ENCODE measurements around the gene AAK1. TPM values are rescaled to one million over a fixed set of nuclear protein-coding genes. Genes with fewer than 3 reads are reported as not detected.

AAK1 gene
- total RNA-seq, 8 experiments from 2014 or later = 13.6 to 50.2 (median 29.5) TPM

DNA sequence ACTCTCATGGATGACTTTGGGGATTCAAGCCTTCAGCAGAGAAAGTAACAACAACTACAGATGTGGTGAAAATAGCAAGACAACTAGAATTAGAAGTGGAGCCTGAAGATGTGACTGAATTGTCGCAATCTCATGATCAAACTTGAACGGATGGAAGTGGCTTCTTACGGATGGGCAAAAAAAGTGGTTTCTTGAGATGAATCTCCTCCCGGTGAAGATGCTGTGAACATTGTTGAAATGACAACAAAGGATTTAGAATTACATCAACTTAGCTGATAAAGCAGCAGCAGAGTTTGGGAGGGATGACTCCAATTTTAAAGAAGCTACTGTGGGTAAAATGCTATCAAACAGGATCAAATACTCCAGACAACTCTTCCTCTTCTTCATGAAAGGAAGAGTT, 43.1 kb downstream of the AAK1 start:
- ATAC-seq (replicated peaks in 6 of 8) = no peak
- in situ Hi-C loops (cut with MboI; ENCODE audit: low pct_unique_long_range_greater_than_20kb in 2 of 9, low sequenced_read_pairs in 9 of 9, unreplicated experiment in 9 of 9) = no loop called here
- H3K4me1 ChIP-seq (replicated peaks in 1 of 2) = no peaks in the 10 kb centered on the region
- WGBS, 10 experiments = 87 to 100% (median 94%) methylated on average over 3 to 4 of the region's 4 CpGs; no CpG with 5 or more reads in 2 of the 10 experiments
- no peak overlapping the region for H3K4me3 ChIP-seq
- no peak overlapping the region for H3K27ac ChIP-seq

DNA sequence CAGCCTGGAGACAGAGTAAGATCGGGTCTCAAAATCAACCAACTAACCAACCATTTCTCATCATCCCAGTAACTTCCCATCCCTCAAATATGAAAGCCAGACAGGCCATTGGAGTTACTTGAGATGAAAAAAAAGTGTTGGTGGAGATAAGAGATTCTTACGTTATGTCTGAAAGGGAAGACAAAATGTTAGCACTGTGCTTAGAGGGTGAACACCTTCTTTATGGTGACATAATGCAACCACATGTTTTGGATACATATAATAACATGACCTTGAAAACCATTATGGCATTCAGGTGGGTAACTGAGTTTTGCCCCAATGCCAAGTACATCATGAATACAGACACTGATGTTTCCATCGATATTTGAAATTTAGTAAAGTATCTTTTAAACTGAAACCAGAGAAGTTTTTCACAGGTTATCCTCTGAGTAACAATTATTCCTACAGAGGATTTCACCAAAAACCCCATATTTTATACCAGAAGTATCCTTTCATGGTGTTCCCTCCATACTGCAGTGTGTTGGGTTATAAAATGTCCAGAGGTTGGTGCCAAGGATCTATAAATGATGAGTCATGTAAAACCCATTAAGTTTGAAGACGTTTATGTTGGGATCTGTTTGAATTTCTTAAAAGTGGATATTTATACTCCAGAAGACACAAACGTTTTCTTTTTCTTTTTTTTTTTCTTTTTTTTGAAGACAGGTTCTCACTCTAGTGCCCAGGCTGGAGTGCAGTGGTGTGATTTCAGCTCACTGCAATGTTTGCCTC, 45.5 kb downstream of the AAK1 start:
- 49 to 100% (median 78%) methylated on average over 1 to 5 of the region's 5 CpGs for whole genome bisulfite sequencing, 10 experiments
- Histone ChIP-seq H3K4me3 (no peak overlapping the region), H3K27ac (no peak overlapping the region), H3K4me1 (replicated peaks in 1 of 2) (no peaks in the 10 kb centered on the region)
- ATAC-seq (replicated peaks in 6 of 8) = no peak
- in situ Hi-C loops (cut with MboI; ENCODE audit: low pct_unique_long_range_greater_than_20kb in 2 of 9, low sequenced_read_pairs in 9 of 9, unreplicated experiment in 9 of 9) = no loop called here

DNA sequence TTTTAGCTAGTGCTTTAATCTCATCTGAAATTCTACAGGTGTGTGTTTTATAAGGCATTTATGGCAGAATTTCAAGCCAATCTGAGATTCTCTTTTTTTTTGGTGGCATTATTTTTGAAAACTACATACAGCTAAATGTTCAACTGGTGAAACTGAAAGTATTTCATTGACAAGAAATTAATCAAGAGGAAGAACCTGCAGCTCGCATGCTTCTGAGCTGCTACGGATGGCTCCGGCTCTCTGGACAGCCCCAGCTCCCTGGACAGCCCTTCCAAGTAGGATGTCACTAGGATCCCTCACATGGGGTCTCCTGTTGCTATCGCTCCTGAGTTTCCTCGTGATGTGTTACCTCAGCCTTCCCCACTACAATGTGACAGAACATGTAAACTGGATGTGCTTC, 46.4 kb downstream of the AAK1 start:
- H3K27ac ChIP-seq = no peak overlapping the region
- H3K4me3 ChIP-seq = no peak overlapping the region
- 89 to 100% (median 100%) methylated on average over 1 to 5 of the region's 5 CpGs; no CpG with 5 or more reads in 2 of the 10 experiments for WGBS, 10 experiments
- no peaks in the 10 kb centered on the region for H3K4me1 ChIP-seq (replicated peaks in 1 of 2)
- in situ Hi-C loops (cut with MboI; ENCODE audit: low pct_unique_long_range_greater_than_20kb in 2 of 9, low sequenced_read_pairs in 9 of 9, unreplicated experiment in 9 of 9) = no loop called here
- no peak for ATAC-seq (replicated peaks in 6 of 8)

DNA sequence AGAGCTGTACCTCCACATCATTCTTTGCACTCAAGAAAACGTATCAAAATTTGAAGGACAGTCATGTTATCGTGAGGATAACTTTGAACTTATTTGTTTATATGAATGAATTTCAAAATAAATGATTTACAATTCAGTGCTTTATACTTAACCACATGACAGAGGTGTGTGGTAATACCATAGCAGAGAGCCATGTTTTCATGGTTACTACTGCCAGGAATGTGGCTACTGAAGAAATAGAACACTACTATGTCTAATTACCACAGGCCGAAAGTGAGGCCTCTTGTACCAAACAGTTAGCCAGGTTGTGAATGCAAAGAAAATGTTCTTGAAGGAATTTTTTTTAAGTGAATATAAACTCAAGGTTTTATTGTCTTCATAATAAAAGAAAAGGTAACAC, 49.2 kb downstream of the AAK1 start:
- ATAC-seq (replicated peaks in 6 of 8) = peak in 2 of 8 experiments; percentile 34 to 57
- no peak overlapping the region for H3K4me3 ChIP-seq
- H3K27ac ChIP-seq = no peak overlapping the region
- no peaks in the 10 kb centered on the region for H3K4me1 ChIP-seq (replicated peaks in 1 of 2)
- in situ Hi-C loops (cut with MboI; ENCODE audit: low pct_unique_long_range_greater_than_20kb in 2 of 9, low sequenced_read_pairs in 9 of 9, unreplicated experiment in 9 of 9) = no loop called here
- 60 to 100% (median 84%) methylated on average over 1 to 3 of the region's 3 CpGs; no CpG with 5 or more reads in 3 of the 10 experiments for WGBS, 10 experiments

DNA sequence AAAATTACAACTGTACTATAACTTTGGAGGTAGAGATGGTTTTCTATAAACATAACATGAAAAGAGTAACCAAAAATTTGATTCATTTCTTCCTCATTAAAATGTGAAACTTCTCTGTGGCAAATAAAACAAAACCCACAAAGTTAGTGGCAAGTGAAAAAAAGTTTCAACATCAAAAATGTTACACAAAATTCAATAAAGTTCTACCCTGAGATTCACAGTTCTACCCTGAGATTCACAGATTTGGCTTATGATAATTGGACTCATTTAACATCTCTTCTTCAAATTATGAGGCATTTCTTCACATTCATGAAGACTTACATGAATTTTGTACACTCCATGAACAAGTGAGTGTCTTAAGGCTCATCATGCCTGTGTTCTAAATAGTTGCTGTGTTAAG, 51.0 kb downstream of the AAK1 start:
- in situ Hi-C loops (cut with MboI; ENCODE audit: low pct_unique_long_range_greater_than_20kb in 2 of 9, low sequenced_read_pairs in 9 of 9, unreplicated experiment in 9 of 9) = no loop called here
- no peak for ATAC-seq (replicated peaks in 6 of 8)
- Histone ChIP-seq H3K27ac (no peak overlapping the region), H3K4me3 (no peak overlapping the region), H3K4me1 (replicated peaks in 1 of 2) (no peaks in the 10 kb centered on the region)

DNA sequence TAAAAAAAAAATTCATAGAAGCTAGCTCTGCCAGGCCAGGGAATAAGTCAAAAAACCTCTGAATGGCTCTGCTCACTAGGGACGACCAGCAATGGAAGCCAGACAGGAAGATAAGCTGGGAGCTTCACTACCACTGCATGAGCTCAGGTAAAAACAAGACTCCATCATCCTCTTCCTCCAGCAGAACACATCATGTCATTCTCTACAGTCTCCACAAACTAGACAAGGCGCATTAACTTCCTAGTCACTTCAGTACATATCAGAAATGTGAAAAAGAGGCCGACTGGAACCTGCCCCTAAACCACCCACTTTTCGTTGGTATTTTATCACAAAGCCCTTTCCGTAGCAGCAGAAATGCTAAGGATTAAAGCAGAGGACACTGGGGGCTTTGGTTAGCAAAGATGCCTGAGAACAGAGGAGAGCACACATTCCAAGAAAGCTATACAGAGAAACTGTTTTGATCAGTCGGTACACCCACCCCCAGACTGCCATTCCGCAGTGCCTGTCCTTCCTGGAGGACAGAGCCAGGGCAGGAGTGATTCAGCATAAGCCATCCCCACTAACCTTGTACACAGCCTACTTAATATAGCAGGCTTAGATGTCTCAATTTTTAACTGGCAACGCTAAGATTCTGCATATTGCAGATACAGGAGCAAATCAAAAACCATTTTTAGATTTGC, 53.4 kb downstream of the AAK1 start:
- in situ Hi-C loops (cut with MboI; ENCODE audit: low pct_unique_long_range_greater_than_20kb in 2 of 9, low sequenced_read_pairs in 9 of 9, unreplicated experiment in 9 of 9) = no loop called here
- Histone ChIP-seq H3K27ac (no peak overlapping the region), H3K4me1 (replicated peaks in 1 of 2) (no peaks in the 10 kb centered on the region), H3K4me3 (no peak overlapping the region)
- ATAC-seq (replicated peaks in 6 of 8) = peak in 5 of 8 experiments; percentile 35 to 64 (median 50)
- 43 to 94% (median 84%) methylated on average over 2 to 8 of the region's 8 CpGs; no CpG with 5 or more reads in 2 of the 10 experiments for WGBS, 10 experiments

DNA sequence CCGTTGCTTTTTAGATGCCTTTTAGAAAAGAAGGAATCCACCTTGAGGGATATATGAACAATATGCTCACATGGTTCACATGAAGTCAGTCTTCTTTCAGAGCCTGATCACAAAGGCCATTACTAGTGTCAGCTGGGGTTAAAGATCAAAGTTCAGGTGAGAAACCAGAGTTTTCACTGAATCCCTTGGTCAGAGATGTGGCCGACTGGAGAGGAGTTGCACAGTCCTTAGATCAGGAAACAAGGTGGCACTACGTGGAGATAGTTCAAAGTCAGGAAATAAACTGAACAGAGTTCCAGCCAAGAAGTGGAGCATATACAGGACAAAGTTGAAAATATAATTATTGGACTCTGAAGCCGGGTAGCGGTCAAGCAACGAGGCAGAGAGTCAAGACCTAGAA, 54.6 kb downstream of the AAK1 start:
- no peak overlapping the region for H3K27ac ChIP-seq
- no peak overlapping the region for H3K4me3 ChIP-seq
- in situ Hi-C loops (cut with MboI; ENCODE audit: low pct_unique_long_range_greater_than_20kb in 2 of 9, low sequenced_read_pairs in 9 of 9, unreplicated experiment in 9 of 9) = no loop called here
- whole genome bisulfite sequencing, 10 experiments = 76 to 100% (median 92%) methylated on average over 1 to 6 of the region's 6 CpGs; no CpG with 5 or more reads in 2 of the 10 experiments
- no peaks in the 10 kb centered on the region for H3K4me1 ChIP-seq (replicated peaks in 1 of 2)
- no peak for ATAC-seq (replicated peaks in 6 of 8)

DNA sequence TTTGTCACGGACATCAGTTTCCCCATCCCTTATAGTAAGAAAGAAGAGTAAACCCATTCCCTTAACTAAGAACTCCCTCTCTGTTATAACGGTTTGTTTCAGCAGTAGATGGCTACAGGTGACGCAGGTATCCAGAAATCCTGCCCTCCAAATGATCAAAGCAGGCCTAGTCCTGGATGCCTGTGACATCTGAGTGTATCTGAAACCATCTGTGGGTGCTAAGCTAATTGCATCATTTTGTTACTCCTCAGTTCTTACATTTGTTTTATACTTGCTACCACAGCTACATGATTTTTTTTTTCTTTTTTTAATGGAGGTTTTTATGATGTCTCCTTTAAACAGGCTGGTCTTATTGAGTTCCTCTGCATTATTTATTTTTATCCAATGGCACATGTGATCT, 55.1 kb downstream of the AAK1 start:
- H3K27ac ChIP-seq = no peak overlapping the region
- no peaks in the 10 kb centered on the region for H3K4me1 ChIP-seq (replicated peaks in 1 of 2)
- no peak overlapping the region for H3K4me3 ChIP-seq
- ATAC-seq (replicated peaks in 6 of 8) = no peak
- in situ Hi-C loops (cut with MboI; ENCODE audit: low pct_unique_long_range_greater_than_20kb in 2 of 9, low sequenced_read_pairs in 9 of 9, unreplicated experiment in 9 of 9) = no loop called here
- 79 to 100% (median 100%) methylated on average over 1 to 3 of the region's 3 CpGs; no CpG with 5 or more reads in 1 of the 10 experiments for WGBS, 10 experiments

DNA sequence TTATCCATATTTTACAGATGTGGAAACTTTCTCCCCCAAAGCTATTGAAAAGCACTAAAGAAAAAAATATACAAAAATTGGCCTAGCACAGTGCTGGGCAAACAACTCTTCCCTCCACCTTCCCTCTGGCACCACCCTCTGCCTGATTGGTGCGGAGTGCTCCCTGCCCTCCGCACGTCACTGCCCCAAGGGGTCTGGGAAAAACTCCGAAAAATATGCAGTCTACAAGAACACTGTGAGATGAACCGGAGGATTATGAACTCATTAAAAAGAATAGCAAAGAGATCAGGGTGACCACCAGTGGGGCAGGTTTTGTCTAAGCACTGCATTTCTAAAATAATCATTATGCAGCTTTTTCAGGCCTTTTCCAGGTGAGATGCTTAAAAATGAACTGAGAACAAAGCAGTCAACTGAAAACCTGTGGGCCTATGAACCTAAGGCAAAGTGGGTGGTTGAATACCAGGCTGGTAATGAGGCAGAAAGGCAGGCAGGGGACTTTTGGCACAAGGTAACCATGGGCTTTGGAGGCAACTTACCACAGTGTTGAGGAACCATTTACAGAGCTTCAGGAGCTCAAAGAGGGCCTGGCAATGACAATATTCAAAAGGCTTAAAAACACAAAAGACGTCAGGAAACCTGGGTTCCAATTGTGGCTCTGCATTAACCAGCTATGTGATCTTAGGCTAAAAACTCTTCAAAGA, 57.5 kb downstream of the AAK1 start:
- in situ Hi-C loops (cut with MboI; ENCODE audit: low pct_unique_long_range_greater_than_20kb in 2 of 9, low sequenced_read_pairs in 9 of 9, unreplicated experiment in 9 of 9) = no loop called here
- H3K27ac ChIP-seq = no peak overlapping the region
- WGBS, 10 experiments = 86 to 100% (median 96%) methylated on average over 1 to 6 of the region's 6 CpGs; no CpG with 5 or more reads in 2 of the 10 experiments
- no peak overlapping the region for H3K4me3 ChIP-seq
- peaks cover 0 to 6% of the 10 kb centered on the region in 2 donors for H3K4me1 ChIP-seq (replicated peaks in 1 of 2)
- no peak for ATAC-seq (replicated peaks in 6 of 8)

DNA sequence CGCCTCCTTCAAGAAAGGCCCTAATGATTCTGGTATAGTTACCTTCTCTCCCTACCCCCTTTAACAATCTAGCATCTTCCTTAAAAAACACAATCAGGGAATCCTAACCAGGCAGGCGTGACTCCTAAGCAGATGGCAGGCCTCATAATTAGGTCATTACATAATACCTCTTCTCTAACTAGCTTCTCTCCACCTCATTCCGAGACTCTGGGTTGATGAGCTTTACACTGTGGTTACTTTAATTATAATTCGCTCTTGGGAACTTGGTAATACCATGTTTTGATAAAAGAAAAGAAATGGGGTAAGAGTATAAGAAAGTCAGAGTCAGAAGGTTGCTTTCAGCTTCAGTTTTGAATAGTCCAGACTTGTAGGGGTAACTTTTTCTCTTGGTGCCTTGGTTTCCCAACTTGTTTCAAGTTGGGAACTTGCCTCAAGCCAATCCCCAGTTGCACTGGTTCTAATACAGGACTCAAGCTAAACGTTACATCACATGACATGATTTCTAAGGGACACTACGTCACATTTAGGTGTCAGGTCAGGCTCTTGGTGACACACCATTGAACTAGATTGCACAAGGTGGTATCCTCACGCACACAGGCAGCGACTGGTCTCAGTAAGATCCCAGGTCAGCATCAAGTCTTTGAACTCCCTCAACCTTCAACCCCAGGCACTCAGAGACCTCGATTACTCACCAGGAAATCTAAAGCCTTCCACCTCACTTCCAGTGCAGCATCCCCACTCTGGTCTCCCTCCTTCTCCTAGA, 59.2 kb downstream of the AAK1 start:
- H3K27ac ChIP-seq = no peak overlapping the region
- peaks cover 0 to 8% of the 10 kb centered on the region in 2 donors for H3K4me1 ChIP-seq (replicated peaks in 1 of 2)
- 83 to 100% (median 94%) methylated on average over 2 to 7 of the region's 9 CpGs; no CpG with 5 or more reads in 1 of the 10 experiments for WGBS, 10 experiments
- no peak overlapping the region for H3K4me3 ChIP-seq
- in situ Hi-C loops (cut with MboI; ENCODE audit: low pct_unique_long_range_greater_than_20kb in 2 of 9, low sequenced_read_pairs in 9 of 9, unreplicated experiment in 9 of 9) = no loop called here
- no peak for ATAC-seq (replicated peaks in 6 of 8)

DNA sequence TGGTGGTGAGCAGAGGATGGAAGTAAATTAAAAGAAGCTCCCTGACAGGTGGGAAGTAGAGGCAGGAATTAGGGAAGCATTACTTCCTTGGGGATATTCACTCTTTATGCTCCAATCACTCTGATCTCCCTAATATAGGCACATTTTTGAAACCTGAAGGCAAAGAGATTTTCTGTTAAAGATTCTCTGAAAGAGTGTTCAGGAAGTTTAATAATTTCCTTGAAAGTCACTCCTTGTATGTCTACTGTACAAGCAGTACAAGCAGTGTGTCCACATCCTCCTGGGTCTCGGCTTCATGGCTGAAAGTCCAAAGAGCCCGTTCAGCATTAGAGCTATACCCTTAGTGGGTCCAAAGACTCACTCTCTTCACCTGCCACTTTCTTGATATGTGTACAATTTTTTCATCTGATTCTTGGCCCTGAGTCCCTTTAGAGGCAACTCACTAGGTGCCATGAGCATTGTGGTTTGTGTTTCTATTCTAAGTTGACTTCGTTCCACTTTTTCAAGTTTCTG, 60.2 kb downstream of the AAK1 start:
- H3K4me3 ChIP-seq = no peak overlapping the region
- H3K27ac ChIP-seq = no peak overlapping the region
- 75 to 100% (median 93%) methylated on average over 1 to 3 of the region's 3 CpGs; no CpG with 5 or more reads in 1 of the 10 experiments for WGBS, 10 experiments
- no peak for ATAC-seq (replicated peaks in 6 of 8)
- in situ Hi-C loops (cut with MboI; ENCODE audit: low pct_unique_long_range_greater_than_20kb in 2 of 9, low sequenced_read_pairs in 9 of 9, unreplicated experiment in 9 of 9) = no loop called here
- peaks cover 0 to 8% of the 10 kb centered on the region in 2 donors for H3K4me1 ChIP-seq (replicated peaks in 1 of 2)

DNA sequence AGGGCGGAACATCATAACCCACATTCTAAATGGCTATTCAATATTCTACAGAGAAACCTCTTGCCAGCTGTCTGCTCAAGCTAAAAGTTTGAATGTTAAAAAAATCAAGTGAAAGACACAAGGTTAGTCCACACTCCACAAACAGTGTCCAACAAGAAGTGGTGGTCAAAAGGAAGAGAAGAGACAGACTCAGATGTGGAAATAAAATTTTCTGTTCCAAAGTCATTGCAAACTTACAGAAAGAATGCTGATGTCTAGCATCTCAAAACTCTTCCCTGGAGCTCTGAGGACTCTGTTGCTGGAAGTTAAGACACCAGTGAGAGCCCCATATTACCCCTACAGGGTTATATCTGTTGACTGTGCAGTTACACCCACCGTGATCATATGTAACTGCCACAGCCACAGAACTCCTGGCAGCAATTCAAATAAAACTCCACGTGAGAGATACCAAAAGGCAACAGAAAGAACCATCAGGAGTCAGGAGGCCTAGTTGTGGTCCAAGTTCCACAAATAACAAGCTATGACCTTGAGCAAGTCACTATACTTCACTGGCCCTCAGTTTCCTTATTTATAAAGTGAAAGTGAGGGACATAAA, 60.9 kb downstream of the AAK1 start:
- 0 to 100% (median 68%) methylated on average over 1 to 3 of the region's 3 CpGs; no CpG with 5 or more reads in 2 of the 10 experiments for WGBS, 10 experiments
- in situ Hi-C loops (cut with MboI; ENCODE audit: low pct_unique_long_range_greater_than_20kb in 2 of 9, low sequenced_read_pairs in 9 of 9, unreplicated experiment in 9 of 9) = no loop called here
- ATAC-seq (replicated peaks in 6 of 8) = peak in 2 of 8 experiments; percentile 48 to 59
- Histone ChIP-seq H3K4me3 (no peak overlapping the region), H3K27ac (no peak overlapping the region), H3K4me1 (replicated peaks in 1 of 2) (peaks cover 3 to 8% of the 10 kb centered on the region in 2 donors)

Data from motor neuron (in vitro differentiated cells).